ENCODE results near the gene DFFB. TPM values are rescaled to one million over a fixed set of nuclear protein-coding genes. Genes with fewer than 3 reads are reported as not detected.
A peak's percentile ranks its signal among the peaks of the same experiment; 100 is the strongest.

Gene DFFB
- total and polyA plus RNA-seq, 2 of the 13 experiments (the other 11 are each of a cell fraction or from before 2014, with no cell fraction given) = 4.6 to 9.3 TPM

DNA sequence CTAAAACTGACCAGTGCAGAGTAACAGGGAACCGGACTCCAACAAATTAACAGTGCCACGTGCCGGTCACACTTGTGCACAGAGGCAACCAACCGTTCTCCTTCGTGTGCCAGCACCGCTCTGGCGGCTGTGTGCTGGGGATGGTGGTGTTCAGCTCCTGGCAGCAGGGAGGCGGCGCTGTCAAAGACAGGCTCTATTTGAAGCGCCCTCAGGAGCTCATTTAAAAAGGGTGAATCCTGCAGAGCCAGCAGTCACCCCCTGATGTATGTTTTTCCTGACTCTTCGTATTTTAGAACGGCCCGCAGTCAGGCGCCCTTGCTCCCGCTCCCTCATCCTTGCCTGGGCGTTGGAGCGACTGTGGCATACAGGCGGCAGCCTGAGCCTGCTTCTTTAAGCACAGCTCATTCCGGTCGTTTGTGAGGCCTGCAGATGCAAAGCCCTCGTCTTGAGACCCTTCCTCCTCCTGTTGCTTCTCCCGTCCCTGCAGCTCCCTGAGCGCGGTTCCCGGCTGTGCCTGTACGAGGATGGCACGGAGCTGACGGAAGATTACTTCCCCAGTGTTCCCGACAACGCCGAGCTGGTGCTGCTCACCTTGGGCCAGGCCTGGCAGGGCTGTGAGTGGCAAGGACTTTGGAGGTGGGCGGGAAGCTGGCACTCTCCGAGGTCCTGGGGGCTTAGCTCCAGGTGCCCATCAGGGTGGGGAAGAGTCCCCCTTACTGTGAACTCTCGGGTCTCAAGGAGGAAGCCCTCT lies 1.1 kb downstream of the DFFB start:
- CTCF ChIA-PET (ENCODE audit: low intra/inter-chr PET ratio, low total read pairs) = no interaction called here
- Histone ChIP-seq H3K27me3 (ENCODE audit: control insufficient read depth in 1 of 2, insufficient read depth in 2 of 2, low read length in 2 of 2) (no peaks in the 10 kb centered on the region; a peak in 1 of 5 replicates), H3K9ac (ENCODE audit: insufficient read depth, low read depth, low read length) (peak overlapping the region; percentile 81), H2AFZ (ENCODE audit: low read length) (no peak overlapping the region), H3K79me2 (ENCODE audit: insufficient read depth, low read length) (peaks cover 34% of the 10 kb centered on the region), H3K4me3 (replicated peaks in 1 of 3; ENCODE audit: insufficient read depth in 1 of 3, low read depth in 2 of 3, low read length in 3 of 3) (peak overlapping the region; percentile 83 to 98 (median 86)), H3K4me2 (ENCODE audit: low read depth, low read length) (peak overlapping the region; percentile 85), H3K9me3 (ENCODE audit: low read length) (no peaks in the 10 kb centered on the region), H3K27ac (ENCODE audit: extremely low read length, insufficient read depth, low read length) (no peak overlapping the region), H3K36me3 (replicated peaks in 1 of 2; ENCODE audit: control insufficient read depth in 1 of 2, insufficient read depth in 2 of 2, low read length in 2 of 2) (peaks cover 0 to 2% of the 10 kb centered on the region in 2 experiments; a peak in 2 of 5 replicates), H4K20me1 (ENCODE audit: insufficient read depth, low read length) (no peaks in the 10 kb centered on the region), H3K4me1 (ENCODE audit: insufficient read depth, low read length) (peaks cover 35% of the 10 kb centered on the region)
- FAIRE-seq = no peak
- peak; percentile 22 for DNase-seq (ENCODE audit: low spot score)
- POLR2A ChIA-PET = interaction anchor here (1.3 to 2.1 kb wide), 4 partner anchors 41 to 87 kb away, joined by 4 to 10 read pairs (median 4); partner anchors contain the start of gene C1orf174
- peak; percentile 64 for ATAC-seq
- intact Hi-C loops (cut with micrococcal nuclease; ENCODE audit: unreplicated experiment) (no loop called here), in situ Hi-C loops (cut with HindIII; ENCODE audit: extremely low pct_ligation_motif_present, low pct_unique_long_range_greater_than_20kb) (no loop called here)
- WGBS (ENCODE audit: low lambda C conversion rate) = 71% methylated on average over 26 of the region's 34 CpGs
- no TSS peak for BruUV-seq (replicated peaks)
- peak; percentile 39; the same call in 1 of the 2 replicates for TF ChIP-seq CENPT (CRISPR knock-in tag; IDR thresholded peaks at IDR 0.05; ENCODE audit: low read depth)
- TF ChIP-seq, protein P1, sequence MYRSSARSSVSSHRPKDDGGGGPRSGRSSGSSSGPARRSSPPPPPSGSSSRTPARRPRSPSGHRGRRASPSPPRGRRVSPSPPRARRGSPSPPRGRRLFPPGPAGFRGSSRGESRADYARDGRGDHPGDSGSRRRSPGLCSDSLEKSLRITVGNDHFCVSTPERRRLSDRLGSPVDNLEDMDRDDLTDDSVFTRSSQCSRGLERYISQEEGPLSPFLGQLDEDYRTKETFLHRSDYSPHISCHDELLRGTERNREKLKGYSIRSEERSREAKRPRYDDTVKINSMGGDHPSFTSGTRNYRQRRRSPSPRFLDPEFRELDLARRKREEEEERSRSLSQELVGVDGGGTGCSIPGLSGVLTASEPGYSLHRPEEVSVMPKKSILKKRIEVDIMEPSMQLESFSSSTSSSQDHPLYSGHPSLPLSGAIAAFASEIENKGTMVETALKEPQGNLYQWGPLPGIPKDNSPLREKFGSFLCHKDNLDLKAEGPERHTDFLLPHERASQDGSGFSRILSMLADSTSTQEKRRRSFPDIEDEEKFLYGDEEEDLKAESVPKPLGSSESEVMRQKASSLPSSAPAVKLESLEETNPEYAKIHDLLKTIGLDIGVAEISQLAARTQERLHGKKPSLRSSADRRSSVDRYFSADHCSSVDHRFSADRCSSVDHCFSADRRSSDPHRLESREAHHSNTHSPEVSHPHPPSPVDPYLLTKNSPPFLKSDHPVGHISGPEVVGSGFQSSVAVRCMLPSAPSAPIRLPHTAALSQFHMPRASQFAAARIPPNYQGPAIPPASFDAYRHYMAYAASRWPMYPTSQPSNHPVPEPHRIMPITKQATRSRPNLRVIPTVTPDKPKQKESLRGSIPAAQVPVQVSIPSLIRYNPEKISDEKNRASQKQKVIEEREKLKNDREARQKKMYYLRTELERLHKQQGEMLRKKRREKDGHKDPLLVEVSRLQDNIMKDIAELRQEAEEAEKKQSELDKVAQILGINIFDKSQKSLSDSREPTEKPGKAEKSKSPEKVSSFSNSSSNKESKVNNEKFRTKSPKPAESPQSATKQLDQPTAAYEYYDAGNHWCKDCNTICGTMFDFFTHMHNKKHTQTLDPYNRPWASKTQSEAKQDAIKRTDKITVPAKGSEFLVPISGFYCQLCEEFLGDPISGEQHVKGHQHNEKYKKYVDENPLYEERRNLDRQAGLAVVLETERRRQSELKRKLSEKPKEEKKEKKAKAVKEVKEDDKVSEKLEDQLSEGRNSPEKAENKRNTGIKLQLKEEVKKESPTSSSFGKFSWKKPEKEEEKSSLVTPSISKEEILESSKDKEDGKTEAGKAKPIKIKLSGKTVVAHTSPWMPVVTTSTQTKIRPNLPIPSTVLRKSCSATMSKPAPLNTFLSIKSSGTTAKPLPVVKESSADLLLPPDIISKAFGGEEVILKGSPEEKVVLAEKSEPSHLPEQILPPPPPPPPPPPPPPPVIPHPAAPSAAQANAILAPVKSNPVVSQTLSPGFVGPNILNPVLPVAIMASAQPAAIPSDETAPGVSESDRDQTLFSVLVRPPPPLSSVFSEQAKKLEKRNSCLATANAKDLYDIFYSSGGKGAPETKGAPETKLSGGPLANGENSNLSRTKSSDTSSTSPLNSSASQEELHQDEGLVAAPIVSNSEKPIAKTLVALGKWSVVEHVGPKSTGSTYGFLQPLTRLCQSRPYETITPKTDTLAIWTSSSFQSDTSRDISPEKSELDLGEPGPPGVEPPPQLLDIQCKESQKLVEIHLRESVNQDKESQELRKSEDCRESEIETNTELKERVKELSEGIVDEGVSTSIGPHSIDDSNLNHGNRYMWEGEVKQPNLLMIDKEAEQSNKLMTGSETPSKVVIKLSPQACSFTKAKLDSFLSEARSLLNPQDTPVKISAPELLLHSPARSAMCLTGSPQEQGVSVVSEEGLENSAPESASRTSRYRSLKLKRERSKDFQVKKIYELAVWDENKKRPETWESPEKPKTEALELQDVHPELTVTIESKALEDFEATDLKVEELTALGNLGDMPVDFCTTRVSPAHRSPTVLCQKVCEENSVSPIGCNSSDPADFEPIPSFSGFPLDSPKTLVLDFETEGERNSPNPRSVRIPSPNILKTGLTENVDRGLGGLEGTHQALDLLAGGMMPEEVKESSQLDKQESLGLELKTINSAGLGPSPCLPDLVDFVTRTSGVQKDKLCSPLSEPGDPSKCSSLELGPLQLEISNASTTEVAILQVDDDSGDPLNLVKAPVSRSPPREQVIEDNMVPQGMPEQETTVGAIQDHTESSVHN (CRISPR knock-in tag; IDR thresholded peaks at IDR 0.05) = no peak
- no peak for TF ChIP-seq BHLHE40 (IDR thresholded peaks at IDR 0.05; ENCODE audit: low read length)
- TF ChIP-seq ZNF24 (IDR thresholded peaks at IDR 0.05) = no peak
- no peak for TF ChIP-seq TOE1 (CRISPR knock-in tag; IDR thresholded peaks at IDR 0.05)
- 0 out of 4 replicates have a peak, but pooled peaks of 1 of the 2 experiments have one; percentile 25 for TF ChIP-seq POLR2A (IDR thresholded peaks at IDR 0.05; ENCODE audit: insufficient read depth in 1 of 2, low read depth in 2 of 2, low read length in 2 of 2)
- no peak for TF ChIP-seq NR2F1 (CRISPR knock-in tag; IDR thresholded peaks at IDR 0.05)
- 0 out of 2 replicates have a peak, but pooled peaks have one; percentile 47 for TF ChIP-seq TMF1 (CRISPR knock-in tag; IDR thresholded peaks at IDR 0.05; ENCODE audit: low read depth)
- TF ChIP-seq, protein P2, sequence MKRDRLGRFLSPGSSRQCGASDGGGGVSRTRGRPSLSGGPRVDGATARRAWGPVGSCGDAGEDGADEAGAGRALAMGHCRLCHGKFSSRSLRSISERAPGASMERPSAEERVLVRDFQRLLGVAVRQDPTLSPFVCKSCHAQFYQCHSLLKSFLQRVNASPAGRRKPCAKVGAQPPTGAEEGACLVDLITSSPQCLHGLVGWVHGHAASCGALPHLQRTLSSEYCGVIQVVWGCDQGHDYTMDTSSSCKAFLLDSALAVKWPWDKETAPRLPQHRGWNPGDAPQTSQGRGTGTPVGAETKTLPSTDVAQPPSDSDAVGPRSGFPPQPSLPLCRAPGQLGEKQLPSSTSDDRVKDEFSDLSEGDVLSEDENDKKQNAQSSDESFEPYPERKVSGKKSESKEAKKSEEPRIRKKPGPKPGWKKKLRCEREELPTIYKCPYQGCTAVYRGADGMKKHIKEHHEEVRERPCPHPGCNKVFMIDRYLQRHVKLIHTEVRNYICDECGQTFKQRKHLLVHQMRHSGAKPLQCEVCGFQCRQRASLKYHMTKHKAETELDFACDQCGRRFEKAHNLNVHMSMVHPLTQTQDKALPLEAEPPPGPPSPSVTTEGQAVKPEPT (CRISPR knock-in tag; IDR thresholded peaks at IDR 0.05; ENCODE audit: low read depth) = no peak
- no peak for TF ChIP-seq RXRA (CRISPR knock-in tag; IDR thresholded peaks at IDR 0.05)
- TF ChIP-seq POLR2G (IDR thresholded peaks at IDR 0.05; ENCODE audit: low read depth, low read length) = no peak
- TF ChIP-seq SOX6 (IDR thresholded peaks at IDR 0.05) = no peak
- no peak for TF ChIP-seq SOX6 (CRISPR knock-in tag; IDR thresholded peaks at IDR 0.05)
- TF ChIP-seq ZNF616 (CRISPR knock-in tag; IDR thresholded peaks at IDR 0.05; ENCODE audit: low read depth) = no peak
- no peak for TF ChIP-seq THYN1 (CRISPR knock-in tag; IDR thresholded peaks at IDR 0.05; ENCODE audit: borderline replicate concordance, low read depth)

All from HepG2 (cell line).